H1 (cell line): Measurements from ENCODE around the gene ANXA1. TPM values are rescaled to one million over a fixed set of nuclear protein-coding genes. Genes with fewer than 3 reads are reported as not detected.

Source experiments
- CTCF ChIA-PET: fragments of 300-600 bp; sonication (Branson Sonifier 250); formaldehyde crosslinking; loops from one replicate; lab custom pipeline; 2021; ENCODE audit not compliant: partially characterized antibody; lab: Charles Lee
- POLR2A ChIA-PET: fragments of 300-600 bp; sonication (Branson Sonifier 250); formaldehyde crosslinking; loops from one replicate; lab custom pipeline; 2021; ENCODE audit warnings: inconsistent platforms; ENCODE audit not compliant: partially characterized antibody; lab: Charles Lee
- DNase-seq, 2 experiments: peaks; one replicate each; pipeline versions ENCODE4 v3.0.0 to v3.0.0-alpha.2; 2010 to 2022; ENCODE audit warnings: low spot score in 2 of 2, low read depth in 1 of 2, mixed read lengths in 1 of 2
- FAIRE-seq: peaks from 2 replicates; lab custom pipeline; 2011; peaks lifted over from hg19 to GRCh38; lab: Jason Lieb, UNC
- H2AFZ ChIP-seq: 2 replicates; pipeline ENCODE4 v1.8.1; 2012; ENCODE audit warnings: low read length, inconsistent platforms
- H2AK5ac ChIP-seq: 2 replicates; pipeline ENCODE4 v1.6.1; 2013; ENCODE audit warnings: low read depth, low read length
- H2BK120ac ChIP-seq: replicated peaks from 2 replicates; pipeline ENCODE3; 2013; ENCODE audit warnings: low read depth, low read length, inconsistent platforms
- H2BK12ac ChIP-seq: 2 replicates; pipeline ENCODE4 v1.6.1; 2013; ENCODE audit warnings: low read depth, low read length
- H2BK15ac ChIP-seq: 2 replicates; pipeline ENCODE4 v1.6.1; 2013; ENCODE audit warnings: low read length
- H2BK20ac ChIP-seq: 2 replicates; pipeline ENCODE4 v1.6.1; 2013; ENCODE audit warnings: low read length
- H2BK5ac ChIP-seq: 2 replicates; pipeline ENCODE4 v1.6.1; 2013; ENCODE audit warnings: low read depth, low read length
- H3K14ac ChIP-seq: 2 replicates; pipeline ENCODE4 v1.6.1; 2013; ENCODE audit warnings: inconsistent platforms; ENCODE audit not compliant: insufficient read length
- H3K18ac ChIP-seq: 2 replicates; pipeline ENCODE4 v1.6.1; 2013; ENCODE audit warnings: low read length; ENCODE audit errors: extremely low read depth
- H3K23ac ChIP-seq: 2 replicates; pipeline ENCODE4 v1.6.1; 2013; ENCODE audit warnings: inconsistent platforms; ENCODE audit not compliant: insufficient read length
- H3K23me2 ChIP-seq: 2 replicates; pipeline ENCODE4 v1.6.1; 2013; ENCODE audit warnings: low read depth, low read length
- H3K27ac ChIP-seq: 2 replicates; pipeline ENCODE4 v1.6.1; 2011; ENCODE audit warnings: low read depth, low read length, inconsistent platforms
- H3K27me3 ChIP-seq, 4 experiments: replicated peaks in 1 of 4; 1 replicate in 1 of 4; 2 replicates in 3 of 4; pipeline versions ENCODE4 v1.6.1 to v1.8.1; 2011 to 2013; ENCODE audit warnings: low read length in 3 of 4, mild to moderate bottlenecking in 3 of 4, inconsistent platforms in 2 of 4, mixed read lengths in 2 of 4, moderate library complexity in 1 of 4; ENCODE audit not compliant: control insufficient read depth in 3 of 4, insufficient read depth in 3 of 4; ENCODE audit errors: extremely low read depth in 1 of 4
- H3K36me3 ChIP-seq, 4 experiments: 2 replicates each; pipeline versions ENCODE4 v1.6.1 to v1.8.1; 2011 to 2013; ENCODE audit warnings: mild to moderate bottlenecking in 4 of 4, low read length in 3 of 4, moderate library complexity in 2 of 4, control low read depth in 1 of 4, inconsistent platforms in 1 of 4; ENCODE audit not compliant: insufficient read depth in 4 of 4, control insufficient read depth in 2 of 4
- H3K4ac ChIP-seq: replicated peaks from 2 replicates; pipeline ENCODE3; 2013; ENCODE audit warnings: low read length, low read depth, mixed read lengths, inconsistent platforms; ENCODE audit not compliant: insufficient read length
- H3K4me1 ChIP-seq, 4 experiments: replicated peaks in 1 of 4; 1 replicate in 1 of 4; 2 replicates in 3 of 4; pipeline versions ENCODE4 v1.6.1 to v1.8.1; 2011 to 2013; ENCODE audit warnings: low read length in 3 of 4, inconsistent platforms in 2 of 4, mixed read lengths in 1 of 4; ENCODE audit not compliant: insufficient read depth in 4 of 4, control insufficient read depth in 3 of 4
- H3K4me2 ChIP-seq, 2 experiments: 2 replicates each; pipeline versions ENCODE4 v1.6.1 to v1.8.1; 2011 to 2013; ENCODE audit warnings: low read depth in 2 of 2, low read length in 2 of 2, control low read depth in 1 of 2, inconsistent platforms in 1 of 2, mild to moderate bottlenecking in 1 of 2; ENCODE audit not compliant: insufficient read depth in 1 of 2
- H3K4me3 ChIP-seq, 4 experiments: fragments of 200-600, 300-600 bp in 1 of 4; sonication (generic), shearing (Covaris generic), sonication (Bioruptor Twin) in 1 of 4; 2 replicates each; pipeline versions ENCODE4 v1.5.1 to v1.8.1; 2011 to 2016; ENCODE audit warnings: low read length in 4 of 4, low read depth in 3 of 4, control low read depth in 2 of 4, inconsistent platforms in 2 of 4, mild to moderate bottlenecking in 2 of 4, mixed read lengths in 1 of 4, moderate library complexity in 1 of 4; ENCODE audit not compliant: insufficient read depth in 2 of 4; ENCODE audit errors: extremely low read depth in 1 of 4
- H3K56ac ChIP-seq: replicated peaks from 2 replicates; pipeline ENCODE3; 2013; ENCODE audit warnings: low read depth, mild to moderate bottlenecking, mixed read lengths, low read length, inconsistent platforms; ENCODE audit not compliant: insufficient read length
- H3K79me1 ChIP-seq: 2 replicates; pipeline ENCODE4 v1.6.1; 2013; ENCODE audit warnings: low read depth, low read length, control low read depth
- H3K79me2 ChIP-seq, 2 experiments: 2 replicates each; pipeline versions ENCODE4 v1.6.1 to v1.8.1; 2012 to 2013; ENCODE audit warnings: low read length in 2 of 2, mild to moderate bottlenecking in 2 of 2, inconsistent platforms in 1 of 2; ENCODE audit not compliant: insufficient read depth in 2 of 2, control insufficient read depth in 1 of 2
- H3K9ac ChIP-seq, 4 experiments: replicated peaks in 1 of 4; 1 replicate in 1 of 4; 2 replicates in 3 of 4; pipeline versions ENCODE4 v1.6.1 to v1.8.1; 2011 to 2013; ENCODE audit warnings: low read depth in 3 of 4, low read length in 3 of 4, control low read depth in 2 of 4, mild to moderate bottlenecking in 2 of 4, moderate library complexity in 2 of 4, inconsistent platforms in 1 of 4; ENCODE audit errors: extremely low read depth in 1 of 4
- H3K9me3 ChIP-seq, 2 experiments: 2 replicates each; pipeline versions ENCODE4 v1.6.1 to v1.8.1; 2012 to 2013; ENCODE audit warnings: mild to moderate bottlenecking in 2 of 2, moderate library complexity in 2 of 2, control low read depth in 1 of 2, inconsistent platforms in 1 of 2, low read depth in 1 of 2, low read length in 1 of 2, mixed read lengths in 1 of 2; ENCODE audit not compliant: insufficient read depth in 2 of 2
- H4K20me1 ChIP-seq, 2 experiments: replicated peaks in 1 of 2; 2 replicates each; pipeline versions ENCODE3 to v1.8.1; 2011 to 2013; ENCODE audit warnings: inconsistent platforms in 2 of 2, low read length in 2 of 2, mild to moderate bottlenecking in 1 of 2; ENCODE audit not compliant: insufficient read depth in 2 of 2, control insufficient read depth in 1 of 2
- H4K5ac ChIP-seq: 2 replicates; pipeline ENCODE4 v1.6.1; 2013; ENCODE audit warnings: low read length, low read depth, mixed read lengths, inconsistent platforms; ENCODE audit not compliant: insufficient read length
- H4K8ac ChIP-seq: 2 replicates; pipeline ENCODE4 v1.8.0; 2013; ENCODE audit warnings: mild to moderate bottlenecking, moderate library complexity, low read length, inconsistent platforms; ENCODE audit not compliant: insufficient read depth; ENCODE audit errors: extremely low read depth
- H4K91ac ChIP-seq: replicated peaks from 2 replicates; pipeline ENCODE3; 2013; ENCODE audit warnings: low read length, mixed read lengths, inconsistent platforms; ENCODE audit not compliant: insufficient read length
- CREB1 ChIP-seq: IDR thresholded peaks from 2 replicates; pipeline ENCODE4 v1.6.1; 2012; ENCODE audit warnings: inconsistent platforms
- SAP30 ChIP-seq: fragments of 300-600 bp; sonication (generic); IDR thresholded peaks from 2 replicates; pipeline ENCODE4 v1.7.1; 2012; ENCODE audit warnings: low read length, moderate library complexity, mild to moderate bottlenecking, inconsistent platforms; ENCODE audit not compliant: insufficient read depth, insufficient replicate concordance
- SP1 ChIP-seq: IDR thresholded peaks from 2 replicates; pipeline ENCODE4 v1.6.1; 2011; ENCODE audit warnings: low read depth, low read length
- WGBS, 2 experiments: shearing (Covaris generic) in 1 of 2; methylation state at CpG; one replicate each; pipeline versions ENCODE4 v1.1.6 to v1.1.7; 2013 to 2015; ENCODE audit warnings: low lambda C conversion rate in 2 of 2, mixed read lengths in 2 of 2, inconsistent platforms in 1 of 2, low coverage in 1 of 2, missing lambda C conversion rate in 1 of 2; ENCODE audit not compliant: insufficient replicate concordance in 2 of 2, insufficient coverage in 1 of 2, insufficient read length in 1 of 2; ENCODE audit errors: extremely low coverage in 1 of 2, missing lambda C conversion rate in 1 of 2; 5-methylcytosine and 5-hydroxymethylcytosine counted together
- polyA plus RNA-seq, 7 experiments: library from polyadenylated mRNA; depleted of rRNA in 3 of 7; stranded (reverse) in 5 of 7; unstranded in 2 of 7; fragments of >200 nt in 5 of 7; fragments of 200-250 nt in 2 of 7; gene quantifications; 1 replicate in 5 of 7; 2 replicates in 1 of 7; 4 replicates in 1 of 7; pipeline versions ENCODE4 v1.2.1 to v1.2.3, GENCODE V29; 2011 to 2013; ENCODE audit warnings: missing spikeins in 2 of 7, mixed read lengths in 2 of 7
- total RNA-seq: library from RNA; stranded (reverse); fragmentation: NEBNext Ultra II Directional; extraction: Animal tissue kit (Norgen Biotek cat#: 25700); gene quantifications from 2 replicates; pipeline ENCODE4 v1.2.1, GENCODE V29; 2021

ANXA1 gene
- total and polyA plus RNA-seq, 2 of the 8 experiments (the other 6 are each of a cell fraction or from before 2014, with no cell fraction given), result 0.71 to 5.7 TPM

DNA sequence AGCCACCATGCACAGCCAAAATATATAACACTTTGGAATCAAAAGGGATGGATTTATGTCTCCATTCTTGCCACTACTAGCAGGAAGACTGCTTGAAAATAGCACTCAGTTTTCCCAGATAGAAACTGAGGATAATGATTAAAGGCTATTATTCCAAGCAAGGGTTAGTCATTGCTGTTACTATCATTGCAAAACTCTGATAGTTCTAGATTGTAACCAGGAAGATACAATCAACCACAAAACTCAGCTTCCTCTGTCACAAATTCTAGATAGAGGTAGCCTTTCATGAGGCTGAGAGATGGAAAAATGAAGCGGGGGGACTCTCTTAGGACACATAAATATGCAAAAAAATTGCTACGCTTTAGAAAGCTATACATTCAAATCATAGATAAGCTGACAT is 3.1 kb downstream of the ANXA1 start:
- Histone ChIP-seq H3K4me3 (no peak overlapping the region), H4K20me1 (no peaks in the 10 kb centered on the region), H2BK120ac (no peak overlapping the region), H4K8ac (no peak overlapping the region), H2BK20ac (no peak overlapping the region), H3K9me3 (no peaks in the 10 kb centered on the region), H2BK5ac (no peak overlapping the region), H4K5ac (no peak overlapping the region), H3K9ac (no peak overlapping the region), H3K18ac (no peak overlapping the region), H3K4me1 (peaks cover 0 to 10% (median 5%) of the 10 kb centered on the region in 4 experiments; a peak in 4 of 7 replicates), H4K91ac (no peak overlapping the region), H3K56ac (no peak overlapping the region), H3K4me2 (no peak overlapping the region), H2BK12ac (no peak overlapping the region), H2BK15ac (no peak overlapping the region), H3K23me2 (no peaks in the 10 kb centered on the region), H3K36me3 (no peaks in the 10 kb centered on the region), H3K79me2 (no peaks in the 10 kb centered on the region), H2AFZ (no peak overlapping the region), H3K4ac (no peak overlapping the region), H2AK5ac (no peak overlapping the region), H3K27ac (no peak overlapping the region), H3K14ac (no peak overlapping the region), H3K79me1 (no peaks in the 10 kb centered on the region), H3K23ac (no peak overlapping the region), H3K27me3 (no peaks in the 10 kb centered on the region)
- 100% methylated on average over 2 of the region's 2 CpGs; no CpG with 5 or more reads in 1 of the 2 experiments for WGBS, 2 experiments
- ChIA-PET POLR2A (interaction anchor here (0.6 kb wide), 1 partner anchor 12 kb away, joined by 3 read pairs; no protein-coding TSS in a partner anchor), CTCF (interaction anchor here (0.9 to 1.8 kb wide), 4 partner anchors 20 to 81 kb away, joined by 3 to 4 read pairs (median 3); no protein-coding TSS in a partner anchor)
- TF ChIP-seq SAP30 (no peak), CREB1 (no peak), SP1 (no peak)
- DNase-seq (no peak), FAIRE-seq (no peak)
